NCI-H2196 (cell line): ENCODE data around the gene CDK5RAP1.

Experiments used
- DNase-seq: peaks from one replicate; lab custom pipeline; 2025; ENCODE audit not compliant: unreplicated experiment; lab: John Stamatoyannopoulos, UW

Gene CDK5RAP1

DNA sequence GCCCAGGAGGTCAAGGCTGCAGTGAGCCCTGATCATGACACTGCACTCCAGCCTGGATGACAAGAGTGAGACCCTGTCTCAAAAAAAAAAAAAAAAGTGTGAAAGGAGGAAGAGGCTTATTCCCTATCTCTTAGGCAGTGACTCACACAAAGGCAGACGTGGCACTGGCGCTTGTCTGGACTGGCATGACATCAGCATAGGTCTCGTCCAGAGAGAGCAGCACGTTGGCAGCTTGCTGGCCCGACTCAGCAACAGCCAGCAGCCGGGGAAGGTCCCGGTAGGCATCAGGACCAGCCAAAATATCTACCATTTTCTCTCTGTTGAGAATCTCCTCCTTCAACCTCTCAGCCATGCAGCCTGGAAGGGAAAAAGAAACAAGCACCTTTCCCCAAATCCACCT lies 14.1 kb downstream of the CDK5RAP1 start:
- no peak for DNase-seq

DNA sequence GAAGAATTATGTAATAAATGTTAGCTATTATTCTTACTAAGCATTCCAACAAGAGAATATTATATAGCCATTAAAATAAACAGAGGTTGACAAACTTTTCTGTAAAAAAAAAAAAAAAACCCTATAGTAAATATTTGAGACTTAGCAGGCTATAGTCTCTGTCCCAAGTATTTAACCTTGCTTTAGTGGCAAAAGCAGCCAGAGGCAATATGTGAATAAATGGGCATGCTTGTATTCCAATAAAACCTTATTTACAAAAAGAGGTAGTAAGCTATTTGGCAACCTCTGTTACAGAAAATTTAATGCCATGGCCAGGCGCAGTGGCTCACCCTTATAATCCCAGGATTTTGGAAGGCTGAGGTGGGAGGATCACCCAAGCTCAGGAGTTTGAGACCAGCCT lies 14.6 kb downstream of the CDK5RAP1 start:
- DNase-seq, result no peak

DNA sequence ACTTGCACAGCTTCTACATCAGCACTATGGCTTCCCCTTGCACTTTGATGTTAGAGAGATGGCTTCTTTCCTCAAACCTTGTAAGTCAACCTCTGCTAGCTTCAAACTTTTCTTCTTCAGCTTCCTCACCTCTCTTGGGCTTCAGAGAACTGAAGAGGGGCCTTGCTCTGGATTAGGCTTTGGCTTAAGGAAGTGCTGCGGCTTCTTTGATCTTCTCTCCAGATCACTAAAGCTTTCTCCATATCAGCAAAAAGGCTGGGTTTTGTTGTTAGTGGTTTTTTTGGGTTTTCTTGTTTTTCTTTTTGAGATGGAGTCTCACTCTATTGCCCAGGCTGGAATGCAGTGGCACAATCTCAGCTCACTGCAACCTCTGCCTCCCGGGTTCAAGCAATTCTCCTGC lies 24.0 kb downstream of the CDK5RAP1 start:
- DNase-seq, result no peak

DNA sequence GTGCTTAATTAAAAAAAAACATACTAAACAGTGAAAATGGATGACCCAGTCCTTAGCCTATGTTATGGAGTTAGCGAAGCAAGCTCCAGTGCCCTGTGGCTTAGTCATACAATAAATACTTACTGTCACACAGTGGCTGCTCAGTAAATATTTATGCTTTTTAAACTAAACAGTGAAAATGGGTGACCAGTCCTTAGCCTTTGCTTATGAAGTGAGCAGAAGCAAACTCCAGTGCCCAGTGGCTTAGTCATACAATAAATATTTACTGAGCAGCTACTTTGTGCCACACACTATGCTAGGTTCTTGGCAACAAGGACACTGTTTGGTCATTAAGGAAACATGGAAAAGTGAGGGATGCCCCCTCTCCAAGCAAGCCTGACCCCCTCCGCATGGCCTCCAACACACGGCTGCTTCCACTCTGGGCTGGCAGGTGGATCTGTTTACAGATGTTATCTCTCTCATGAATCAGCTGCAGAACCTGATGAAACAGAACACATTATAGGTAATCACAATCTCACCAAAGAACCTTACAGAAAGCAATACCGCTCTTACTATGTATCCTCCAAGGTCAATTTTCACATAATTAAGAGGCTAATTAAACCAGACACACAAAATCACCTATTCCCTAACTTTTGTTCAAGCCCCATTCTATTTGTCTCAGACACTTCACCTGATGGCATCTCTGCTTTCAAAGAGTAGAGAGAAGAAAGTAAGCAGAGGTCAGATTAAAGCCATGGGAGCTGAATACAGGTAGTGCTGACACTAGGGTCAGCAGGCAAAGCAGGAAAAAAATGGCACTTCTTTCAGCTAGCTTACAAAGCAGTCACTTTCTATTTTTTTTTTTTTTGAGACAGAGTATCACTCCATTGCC lies 27.3 kb downstream of the CDK5RAP1 start:
- peak; percentile 89 for DNase-seq

DNA sequence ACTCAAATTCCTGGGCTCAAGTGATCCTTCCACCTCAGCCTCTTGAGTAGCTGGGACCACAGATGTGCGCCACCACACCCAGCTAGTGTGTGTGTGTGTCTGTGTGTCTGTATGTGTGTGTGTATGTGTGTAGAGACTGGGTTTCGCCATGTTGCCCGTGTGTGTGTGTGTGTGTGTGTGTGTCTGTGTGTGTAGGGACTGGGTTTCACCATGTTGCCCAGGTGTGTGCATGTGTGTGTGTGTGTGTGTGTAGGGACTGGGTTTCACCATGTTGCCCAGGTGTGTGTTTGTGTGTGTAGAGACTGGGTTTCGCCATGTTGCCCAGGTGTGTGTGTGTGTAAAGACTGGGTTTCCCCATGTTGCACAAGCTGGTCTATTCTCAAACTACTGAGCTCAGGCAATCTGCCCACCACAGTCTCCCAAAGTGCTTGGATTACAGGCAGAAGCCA lies 28.3 kb downstream of the CDK5RAP1 start:
- no peak for DNase-seq

DNA sequence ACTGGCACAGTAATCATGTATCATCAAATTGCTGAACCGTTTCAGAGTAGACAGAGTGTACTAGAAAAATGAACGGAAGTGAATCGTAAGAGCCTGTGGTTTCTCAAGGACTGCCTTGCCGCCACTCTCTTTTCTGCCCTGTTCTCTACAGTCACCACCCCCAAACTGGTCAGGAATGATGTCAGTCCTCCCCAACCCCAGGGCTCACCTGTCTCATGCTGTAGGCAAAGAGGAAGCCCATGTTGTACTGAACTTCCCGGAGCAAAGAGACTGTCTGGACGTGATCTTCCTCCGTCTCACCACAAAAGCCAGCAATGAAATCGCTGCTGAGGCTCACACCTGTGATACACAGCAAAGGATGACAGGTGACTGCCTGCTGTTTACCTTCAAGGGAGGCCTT lies 31.0 kb downstream of the CDK5RAP1 start:
- no peak for DNase-seq

DNA sequence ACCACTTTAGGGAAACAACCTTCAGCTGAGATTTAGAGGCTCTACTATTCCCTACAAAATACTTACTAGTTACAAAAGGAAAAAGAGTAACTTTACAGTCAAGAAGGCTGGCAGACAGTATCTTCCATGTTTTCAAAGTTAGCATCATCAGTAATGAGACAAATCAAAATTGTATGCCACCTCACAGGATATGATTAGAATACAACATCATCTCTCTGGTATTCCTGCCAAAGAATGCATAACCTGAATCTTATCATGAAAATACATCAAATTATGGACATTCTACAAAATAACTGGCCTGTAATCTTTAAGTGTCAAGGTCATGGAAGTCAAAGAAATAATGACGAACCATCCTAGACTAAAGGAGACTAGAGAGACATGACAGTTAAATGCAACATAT lies 38.4 kb downstream of the CDK5RAP1 start:
- no peak for DNase-seq

DNA sequence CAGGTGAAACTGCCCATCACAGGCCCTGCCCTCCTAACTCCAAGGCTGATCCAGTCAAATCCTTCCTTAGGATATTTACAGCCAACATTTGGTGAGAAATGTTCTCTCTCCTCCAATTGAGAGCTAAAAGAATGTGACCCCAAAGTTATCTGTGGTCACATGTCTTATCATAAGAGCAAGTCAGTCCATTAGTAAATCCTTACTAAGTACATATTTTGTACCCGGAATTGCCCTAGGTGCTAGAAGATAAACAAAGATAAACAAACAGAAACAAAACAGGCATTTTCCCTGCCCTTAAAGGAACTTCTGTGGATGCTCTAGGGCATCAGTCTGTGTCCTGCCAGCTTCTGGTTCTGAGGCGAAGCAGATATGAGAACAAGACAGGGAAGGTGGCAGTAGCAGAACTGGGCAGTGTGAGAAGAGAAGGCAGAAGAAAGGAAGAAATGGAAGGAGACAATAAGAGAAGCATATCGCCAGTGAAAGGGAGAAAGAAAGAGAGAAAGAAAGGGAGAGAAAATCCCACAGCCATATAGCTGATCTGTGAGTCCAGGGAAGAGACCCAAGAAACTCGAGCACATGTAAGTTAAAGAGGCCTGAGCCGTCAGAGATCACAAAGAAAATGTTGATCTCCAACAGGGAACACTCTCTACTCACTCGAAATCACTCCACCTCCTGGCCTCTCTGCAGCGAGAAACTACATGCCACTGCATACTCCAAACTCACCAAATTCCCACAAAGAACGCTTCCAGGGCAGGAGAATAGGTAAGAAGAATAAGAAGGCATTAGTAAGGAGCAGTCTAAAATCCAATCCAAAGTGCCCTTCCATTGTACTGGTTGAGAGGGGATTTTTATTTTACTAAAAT lies 41.7 kb downstream of the CDK5RAP1 start:
- no peak for DNase-seq

DNA sequence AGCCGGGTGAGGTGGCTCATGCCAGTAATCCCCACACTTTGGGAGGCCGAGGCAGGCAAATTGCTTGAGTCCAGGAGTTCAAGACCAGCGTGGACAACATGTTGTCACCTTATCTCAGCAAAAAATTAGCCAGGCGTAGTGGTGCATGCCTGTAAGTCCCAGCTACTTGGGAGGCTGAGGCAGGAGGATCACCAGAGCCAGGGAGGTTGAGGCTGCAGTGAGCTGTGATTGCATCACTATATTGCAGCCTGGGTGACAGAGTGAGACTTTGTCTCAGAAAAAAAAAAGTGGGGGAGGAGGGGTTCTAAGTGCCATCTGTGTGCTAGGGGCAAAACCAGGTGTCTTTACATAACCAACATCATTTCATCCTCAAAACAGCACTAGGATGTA lies 48.3 kb downstream of the CDK5RAP1 start:
- no peak for DNase-seq

DNA sequence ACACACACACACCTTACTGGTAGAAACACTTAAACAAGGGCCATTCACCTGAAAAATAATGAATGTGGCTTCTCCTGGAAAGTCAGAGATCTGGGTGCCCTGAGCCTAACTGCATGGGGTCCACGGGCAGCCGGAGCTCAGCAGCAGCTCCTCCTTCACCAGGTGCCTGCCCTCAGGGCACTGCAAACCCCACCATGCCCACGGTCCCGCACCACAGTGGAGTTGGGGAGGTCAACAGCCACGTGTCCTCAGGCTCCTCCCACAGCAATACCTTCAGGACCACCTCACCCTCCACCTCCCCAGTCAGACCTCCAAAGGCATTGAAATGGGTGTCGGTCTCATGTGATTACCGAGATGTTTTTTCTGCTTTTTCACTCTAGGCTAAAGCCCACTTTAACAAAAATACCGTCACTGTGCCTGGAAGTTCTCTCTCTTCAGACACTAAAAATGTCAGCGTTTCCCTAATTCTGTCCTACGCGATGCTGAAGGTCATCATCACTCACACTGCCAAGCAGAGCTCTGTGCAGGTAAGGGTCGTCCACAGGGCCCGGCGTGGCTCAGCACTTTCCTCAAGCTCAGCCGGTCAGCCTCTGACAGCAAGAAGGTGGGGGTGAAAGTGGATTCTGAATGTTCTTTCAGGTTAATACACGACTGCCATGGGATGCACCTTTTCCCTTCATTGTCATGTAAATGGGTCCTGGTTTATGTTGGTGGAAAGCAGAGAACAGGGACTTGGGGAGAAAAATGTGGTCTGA lies 48.9 kb downstream of the CDK5RAP1 start:
- DNase-seq, result no peak

DNA sequence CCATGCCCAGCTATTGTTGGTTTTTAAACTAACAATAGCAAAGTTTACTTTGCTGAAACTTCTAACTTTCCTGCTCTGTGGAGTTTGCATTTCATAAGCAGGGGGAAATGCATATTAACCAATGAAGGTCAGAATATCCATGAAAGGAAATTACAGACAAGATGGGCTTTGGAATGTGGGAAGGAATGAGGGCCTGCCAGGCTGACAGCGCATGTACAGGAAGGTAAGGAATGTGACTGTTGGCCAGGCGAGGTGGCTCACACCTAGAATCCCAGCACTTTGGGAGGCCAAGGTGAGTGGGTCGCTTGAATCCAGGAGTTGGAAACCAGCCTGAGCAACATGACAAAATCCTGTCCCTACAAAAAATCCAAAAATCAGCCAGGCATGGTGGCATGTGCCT lies 49.6 kb downstream of the CDK5RAP1 start:
- DNase-seq, result no peak

DNA sequence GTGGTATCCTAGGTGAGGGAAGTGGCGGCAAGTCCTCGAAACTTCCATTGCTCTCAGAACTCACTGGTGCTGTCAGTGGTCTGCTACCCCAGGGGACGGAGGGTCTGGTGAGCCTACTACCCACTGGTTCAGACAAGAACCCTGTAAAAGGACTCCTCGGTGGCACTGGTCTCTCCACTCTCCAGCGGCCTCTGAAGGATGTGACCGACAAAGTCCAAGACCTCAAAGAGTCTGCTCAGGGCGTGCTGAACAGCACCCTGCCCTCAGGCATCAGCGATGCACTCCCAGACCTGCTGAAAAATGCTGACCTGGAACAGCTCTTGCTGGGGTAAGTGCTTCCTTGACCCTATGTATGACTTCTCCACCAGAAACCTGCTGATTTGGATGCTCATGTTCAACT lies 51.8 kb downstream of the CDK5RAP1 start:
- DNase-seq, result no peak

DNA sequence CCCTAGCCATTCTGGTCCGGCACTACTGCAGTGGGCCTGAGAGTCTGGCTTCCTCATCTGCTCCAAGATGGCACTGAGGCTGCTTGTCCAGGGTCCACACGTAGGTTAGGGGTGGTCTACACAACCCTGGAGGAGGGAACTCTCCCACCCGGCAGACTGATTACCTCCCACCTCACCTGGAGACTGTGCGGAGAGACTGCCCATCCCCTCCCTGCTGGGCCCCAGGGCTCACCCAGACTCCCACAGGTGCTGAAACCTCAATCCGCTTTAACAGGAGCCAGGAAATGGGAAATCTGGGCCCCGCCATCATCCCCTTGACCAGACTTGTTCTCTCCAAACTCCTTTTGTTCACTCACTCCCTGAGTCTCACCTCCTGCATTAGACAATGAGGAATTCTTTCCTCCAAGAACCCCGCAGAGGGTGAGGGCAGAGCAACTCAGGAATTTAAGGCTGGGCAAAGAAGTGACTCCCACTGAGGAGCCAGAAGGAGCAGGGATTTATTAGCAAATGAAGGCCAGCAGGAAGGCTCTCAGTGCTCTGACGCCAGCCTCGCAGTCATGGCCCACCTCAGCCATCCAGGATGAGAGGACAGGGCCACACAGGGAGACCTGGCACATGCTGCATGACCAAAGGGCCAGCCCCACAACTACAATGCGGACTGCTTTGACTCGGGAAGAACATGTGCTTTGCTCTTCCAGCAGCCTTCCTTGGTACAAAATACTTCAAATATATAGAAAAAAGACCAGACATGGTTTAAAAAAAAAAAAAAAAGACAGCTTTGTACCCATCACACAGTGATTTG lies 53.0 kb downstream of the CDK5RAP1 start:
- no peak for DNase-seq

DNA sequence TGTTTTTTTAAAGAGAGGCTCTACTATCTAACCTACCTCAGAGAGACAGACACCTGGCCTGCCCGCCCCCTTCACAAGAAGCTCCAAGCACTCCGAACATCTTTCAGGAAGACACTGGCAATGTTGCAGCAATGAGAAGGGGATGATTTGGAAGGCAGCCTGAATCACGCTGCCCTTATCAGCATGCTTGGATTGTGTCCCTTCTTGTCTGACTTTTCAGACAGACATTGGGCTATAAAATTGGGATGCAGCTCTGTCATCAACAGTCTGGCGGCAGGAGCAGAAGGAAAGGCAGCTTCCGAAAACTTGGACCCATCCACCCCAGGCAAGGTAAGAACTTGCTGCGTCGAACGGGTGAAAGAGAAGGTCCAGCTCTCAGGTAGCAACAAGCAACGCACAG lies 56.0 kb downstream of the CDK5RAP1 start:
- DNase-seq, result no peak

DNA sequence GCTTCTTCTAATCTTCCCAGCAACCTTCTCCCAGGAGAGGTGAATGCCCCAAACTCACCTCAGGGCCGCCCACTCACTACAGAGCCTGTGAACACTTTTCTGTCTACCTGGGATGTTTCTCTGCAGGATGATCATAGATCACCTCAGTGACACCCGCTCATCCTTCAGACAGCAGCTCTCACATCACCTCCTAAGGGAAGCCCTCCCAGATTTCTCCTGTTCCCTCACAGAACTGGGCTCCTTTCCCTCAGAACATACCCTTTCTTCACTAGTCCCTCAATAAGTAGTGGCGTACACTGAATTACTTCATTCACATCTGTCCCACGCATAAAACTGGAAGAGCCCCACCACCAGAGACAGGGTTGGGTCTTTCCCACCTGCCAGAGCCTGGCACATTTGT lies 57.8 kb downstream of the CDK5RAP1 start:
- no peak for DNase-seq

DNA sequence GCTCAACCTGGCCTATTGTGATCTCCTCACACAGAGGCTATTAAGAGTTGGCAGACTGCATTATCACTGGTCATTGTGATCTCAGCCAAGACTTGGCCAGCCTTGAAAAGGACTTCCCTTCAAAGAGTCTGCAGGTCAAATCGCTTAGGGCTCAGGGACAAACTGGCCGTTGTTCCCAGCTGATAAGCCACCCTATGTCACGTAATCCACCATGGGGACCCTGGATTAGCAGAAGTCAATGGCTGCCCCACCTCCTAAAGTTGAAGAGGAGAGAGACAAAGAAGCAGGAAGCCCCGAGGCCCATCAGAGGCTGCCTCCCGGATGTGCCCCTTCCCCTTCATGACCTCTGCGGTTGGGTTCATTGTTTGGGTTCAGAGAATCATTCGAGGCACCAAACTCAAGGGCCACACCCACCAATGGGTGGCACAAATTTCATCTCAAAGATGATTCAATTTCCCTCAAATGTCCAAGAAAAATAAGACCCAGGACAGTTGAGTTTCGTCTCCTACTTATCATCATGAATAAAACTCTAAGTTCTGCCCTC lies 61.7 kb downstream of the CDK5RAP1 start:
- DNase-seq, result no peak

DNA sequence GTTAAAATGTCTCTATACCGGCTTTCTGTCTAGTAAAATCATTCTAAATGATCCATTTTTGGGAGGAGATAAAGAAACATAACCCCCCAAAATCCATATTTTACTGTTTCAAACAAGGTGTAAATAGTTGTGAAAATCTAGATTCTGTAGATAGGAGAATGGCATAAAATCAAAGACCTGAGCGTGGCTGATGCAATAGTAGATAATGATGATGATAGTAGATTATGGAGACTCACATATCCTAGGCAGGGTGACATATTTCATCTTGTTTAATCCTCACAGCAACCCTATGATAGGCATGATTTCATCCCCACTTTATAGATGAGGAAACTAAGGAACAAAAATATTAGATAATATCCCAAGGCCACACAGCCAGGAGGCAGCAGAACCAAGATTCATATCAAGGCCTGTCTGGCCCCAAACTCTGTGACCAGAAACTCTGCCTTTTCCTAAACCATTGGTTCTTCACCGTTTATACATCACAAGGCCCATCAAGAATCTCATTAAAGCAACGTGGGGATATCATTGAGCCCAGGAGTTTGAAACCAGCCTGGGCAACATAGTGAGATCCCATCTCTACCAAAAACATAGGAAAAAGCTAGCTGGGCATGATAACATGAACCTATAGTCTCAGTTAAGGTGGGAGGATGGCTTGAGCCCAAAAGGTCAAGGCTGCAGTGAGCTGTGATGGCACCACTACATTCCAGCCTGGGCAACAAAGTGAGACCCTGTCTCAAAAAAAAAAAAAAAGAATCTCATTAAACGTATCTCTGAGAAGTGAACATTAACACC lies 62.7 kb downstream of the CDK5RAP1 start:
- no peak for DNase-seq

DNA sequence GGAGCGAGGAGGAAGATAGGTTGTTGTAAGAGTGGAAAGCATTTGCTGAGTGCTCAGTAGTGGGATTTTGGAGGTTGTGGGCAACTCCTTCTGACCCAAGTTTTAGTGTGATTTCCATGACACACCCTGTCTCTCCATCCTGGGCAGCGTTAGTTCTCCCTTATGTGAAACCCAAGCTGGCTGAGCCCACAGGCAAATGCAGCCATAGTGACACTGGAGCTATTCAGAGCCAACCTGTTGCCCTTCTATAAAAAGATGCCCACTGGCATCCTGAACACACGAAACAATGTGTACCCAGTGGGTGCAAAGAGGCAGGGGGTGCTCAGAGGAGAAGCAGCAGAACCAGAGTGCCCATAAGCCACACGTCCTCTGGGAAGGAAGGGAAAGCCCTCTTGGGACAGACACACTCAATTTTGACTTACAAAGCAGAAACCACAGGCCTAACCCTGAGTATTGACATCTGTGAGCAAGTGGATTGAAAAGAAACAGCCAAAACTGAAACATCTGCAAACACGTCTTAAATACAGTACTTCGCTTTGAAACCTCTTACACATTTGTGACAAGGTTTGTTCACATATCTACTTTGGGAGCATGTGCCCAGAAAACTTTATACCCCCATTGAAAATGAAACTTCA lies 63.7 kb downstream of the CDK5RAP1 start:
- DNase-seq, result no peak

DNA sequence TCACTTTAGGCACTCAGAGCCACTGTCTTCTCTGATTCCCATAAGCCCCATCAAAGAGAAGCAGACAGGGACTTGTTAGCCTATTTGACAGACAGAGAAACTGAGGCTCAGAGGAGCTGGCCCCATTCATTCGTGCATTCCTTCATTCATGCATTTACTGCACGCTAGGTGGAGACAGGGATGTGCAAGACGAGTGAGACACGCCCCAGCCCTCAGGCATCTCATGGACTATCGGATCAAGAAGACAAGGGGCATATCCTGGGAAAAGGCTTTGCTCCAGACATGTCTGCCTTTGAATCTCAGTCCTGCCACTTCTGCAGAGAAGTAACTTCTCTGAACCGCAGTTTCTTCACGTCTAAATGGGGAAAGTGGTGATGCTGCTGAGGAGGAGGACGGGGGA lies 64.2 kb downstream of the CDK5RAP1 start:
- no peak for DNase-seq
